GM23248 (cell line): ENCODE results near the gene AOPEP. TPM values are rescaled to one million over a fixed set of nuclear protein-coding genes. Genes with fewer than 3 reads are reported as not detected.

Experiments used
- DNase-seq: peaks from one replicate; pipeline ENCODE4 v3.0.0-alpha.2; 2015
- H2AFZ ChIP-seq: fragments of 200-600 bp; sonication (generic); 2 replicates; pipeline ENCODE4 v1.6.1; 2016; ENCODE audit warnings: antibody characterized with exemption
- H3F3A ChIP-seq: fragments of 200-600 bp; sonication (generic); 2 replicates; pipeline ENCODE4 v1.6.1; 2016; ENCODE audit warnings: mild to moderate bottlenecking, antibody characterized with exemption, mixed run types; ENCODE audit not compliant: insufficient read depth
- H3K27ac ChIP-seq: fragments of 200-600 bp; sonication (generic); 2 replicates; pipeline ENCODE4 v1.5.1; 2016; ENCODE audit warnings: mild to moderate bottlenecking
- H3K27me3 ChIP-seq: fragments of 200-600 bp; sonication (generic); replicated peaks from 2 replicates; pipeline ENCODE4 v1.6.1; 2016; ENCODE audit warnings: mild to moderate bottlenecking; ENCODE audit not compliant: insufficient read depth
- H3K36me3 ChIP-seq: fragments of 200-600 bp; sonication (generic); 2 replicates; pipeline ENCODE4 v1.6.1; 2016; ENCODE audit warnings: low read depth, mild to moderate bottlenecking
- H3K4me1 ChIP-seq: fragments of 200-600 bp; sonication (generic); 2 replicates; pipeline ENCODE4 v1.6.1; 2016; ENCODE audit warnings: mild to moderate bottlenecking; ENCODE audit not compliant: insufficient read depth
- H3K4me2 ChIP-seq: fragments of 200-600 bp; sonication (generic); one replicate; pipeline ENCODE4 v1.6.1; 2016; ENCODE audit warnings: mild to moderate bottlenecking; ENCODE audit not compliant: unreplicated experiment
- H3K4me3 ChIP-seq: fragments of 200-600 bp; sonication (generic); 2 replicates; pipeline ENCODE4 v1.5.1; 2016; ENCODE audit warnings: mild to moderate bottlenecking
- H3K79me2 ChIP-seq: fragments of 200-600 bp; sonication (generic); 2 replicates; pipeline ENCODE4 v1.6.1; 2016; ENCODE audit warnings: mild to moderate bottlenecking; ENCODE audit not compliant: insufficient read depth
- H3K9ac ChIP-seq: fragments of 200-600 bp; sonication (generic); 2 replicates; pipeline ENCODE4 v1.6.1; 2016; ENCODE audit warnings: mild to moderate bottlenecking
- H3K9me2 ChIP-seq: fragments of 200-600 bp; sonication (generic); 2 replicates; pipeline ENCODE4 v1.6.1; 2016; ENCODE audit warnings: mixed run types, mild to moderate bottlenecking, moderate library complexity; ENCODE audit not compliant: insufficient read depth
- H3K9me3 ChIP-seq: fragments of 200-600 bp; sonication (generic); one replicate; pipeline ENCODE4 v1.6.1; 2017; ENCODE audit warnings: low read depth
- H4K20me1 ChIP-seq: fragments of 200-600 bp; sonication (generic); 2 replicates; pipeline ENCODE4 v1.6.0; 2016; ENCODE audit not compliant: insufficient read depth
- EZH2 ChIP-seq: fragments of 200-600 bp; sonication (generic); IDR thresholded peaks from 2 replicates; pipeline ENCODE4 v1.6.1; 2018; ENCODE audit warnings: antibody characterized with exemption, mild to moderate bottlenecking; ENCODE audit not compliant: insufficient read depth, poor library complexity, severe bottlenecking
- EZH2phosphoT487 ChIP-seq: fragments of 200-600 bp; sonication (generic); IDR thresholded peaks from 2 replicates; pipeline ENCODE4 v1.6.1; 2018; ENCODE audit warnings: antibody characterized with exemption, moderate library complexity, mild to moderate bottlenecking, low read depth; ENCODE audit not compliant: insufficient read depth
- WGBS, 2 experiments: methylation state at CpG; one replicate each; pipeline ENCODE4 v1.1.6; 2015 to 2017; ENCODE audit warnings: low lambda C conversion rate in 2 of 2, low coverage in 1 of 2; ENCODE audit errors: missing lambda C conversion rate in 2 of 2; 5-methylcytosine and 5-hydroxymethylcytosine counted together
- in situ Hi-C: fragments of 300-500 bp; cut with MboI; formaldehyde crosslinking; loops from 2 replicates; pipeline ENCODE4 v1.15.0; 2020
- polyA plus RNA-seq: library from polyadenylated mRNA; unstranded; fragments of >200 nt; fragmentation: Nextera tagmentation; extraction: Ambion mirVana; gene quantifications from 2 replicates; pipeline ENCODE4 v1.2.1, GENCODE V29; 2016
- total RNA-seq: library from RNA; depleted of rRNA; stranded (reverse); fragments of >200 nt; shearing (Covaris generic); gene quantifications from 2 replicates; pipeline ENCODE4 v1.2.3, GENCODE V29; 2014

AOPEP gene
- total and polyA plus RNA-seq, 2 experiments from 2014 or later = 90.0 to 120 TPM

- Histone ChIP-seq H3K9me3 (no peaks in the 10 kb centered on the region), H3K4me3 (no peak overlapping the region), H2AFZ (no peak overlapping the region), H4K20me1 (no peaks in the 10 kb centered on the region), H3K4me2 (no peak overlapping the region), H3K27ac (no peak overlapping the region), H3K27me3 (no peaks in the 10 kb centered on the region), H3K36me3 (no peaks in the 10 kb centered on the region), H3F3A (peaks cover 33% of the 10 kb centered on the region), H3K79me2 (peaks cover 39% of the 10 kb centered on the region), H3K9me2 (no peaks in the 10 kb centered on the region), H3K9ac (no peak overlapping the region), H3K4me1 (peaks cover 35% of the 10 kb centered on the region)
- in situ Hi-C loops = no loop called here
- no peak for TF ChIP-seq EZH2phosphoT487
- no peak for TF ChIP-seq EZH2
- no peak for DNase-seq
- 89 to 92% methylated on average over 9 of the region's 9 CpGs for WGBS, 2 experiments
These were observed 181.6 kb downstream of the AOPEP start for GRCh38 chr9:94908011-94908563.

- Histone ChIP-seq H3K79me2 (peaks cover 39% of the 10 kb centered on the region), H3K4me3 (no peak overlapping the region), H3K4me2 (no peak overlapping the region), H3K27me3 (no peaks in the 10 kb centered on the region), H3K9me3 (no peaks in the 10 kb centered on the region), H3K4me1 (peaks cover 36% of the 10 kb centered on the region), H3F3A (peaks cover 35% of the 10 kb centered on the region), H4K20me1 (no peaks in the 10 kb centered on the region), H3K9me2 (no peaks in the 10 kb centered on the region), H3K36me3 (no peaks in the 10 kb centered on the region), H2AFZ (no peak overlapping the region), H3K27ac (no peak overlapping the region), H3K9ac (no peak overlapping the region)
- no peak for DNase-seq
- no peak for TF ChIP-seq EZH2phosphoT487
- no peak for TF ChIP-seq EZH2
- in situ Hi-C loops = no loop called here
- WGBS, 2 experiments = 86 to 87% methylated on average over 9 of the region's 9 CpGs
These were observed 182.2 kb downstream of the AOPEP start for GRCh38 chr9:94908583-94909249.

GRCh38 chr9:94909250-94909894 lies 182.9 kb downstream of the AOPEP start:
- H3K4me2 ChIP-seq = no peak overlapping the region
- H3K9me3 ChIP-seq = no peaks in the 10 kb centered on the region
- in situ Hi-C loops = no loop called here
- no peaks in the 10 kb centered on the region for H4K20me1 ChIP-seq
- H2AFZ ChIP-seq = no peak overlapping the region
- no peak overlapping the region for H3K4me3 ChIP-seq
- H3K9me2 ChIP-seq = no peaks in the 10 kb centered on the region
- H3K79me2 ChIP-seq = peaks cover 39% of the 10 kb centered on the region
- H3K4me1 ChIP-seq = peaks cover 38% of the 10 kb centered on the region
- DNase-seq = no peak
- no peaks in the 10 kb centered on the region for H3K36me3 ChIP-seq
- H3F3A ChIP-seq = peaks cover 37% of the 10 kb centered on the region
- 95 to 96% methylated on average over 12 of the region's 12 CpGs for WGBS, 2 experiments
- no peak overlapping the region for H3K27ac ChIP-seq
- TF ChIP-seq EZH2phosphoT487 (no peak), EZH2 (no peak)
- H3K27me3 ChIP-seq = no peaks in the 10 kb centered on the region
- no peak overlapping the region for H3K9ac ChIP-seq

GRCh38 chr9:94909965-94910730 lies 183.6 kb downstream of the AOPEP start:
- H3K27me3 ChIP-seq = no peaks in the 10 kb centered on the region
- no peaks in the 10 kb centered on the region for H3K9me2 ChIP-seq
- H2AFZ ChIP-seq = no peak overlapping the region
- in situ Hi-C loops = no loop called here
- no peak overlapping the region for H3K4me3 ChIP-seq
- no peaks in the 10 kb centered on the region for H4K20me1 ChIP-seq
- no peaks in the 10 kb centered on the region for H3K9me3 ChIP-seq
- no peaks in the 10 kb centered on the region for H3K36me3 ChIP-seq
- no peak overlapping the region for H3K4me2 ChIP-seq
- DNase-seq = no peak
- no peak for TF ChIP-seq EZH2
- TF ChIP-seq EZH2phosphoT487 = no peak
- WGBS, 2 experiments = 91 to 94% methylated on average over 20 of the region's 20 CpGs
- peaks cover 36% of the 10 kb centered on the region for H3K4me1 ChIP-seq
- H3K27ac ChIP-seq = no peak overlapping the region
- peaks cover 38% of the 10 kb centered on the region for H3K79me2 ChIP-seq
- H3K9ac ChIP-seq = no peak overlapping the region
- peaks cover 37% of the 10 kb centered on the region for H3F3A ChIP-seq
